A204.1 (cell line): ENCODE data around the gene NXPH3.
"Not testable (repeated sequence)": the region's sequence is repeated elsewhere in the genome, so short reads cannot be mapped to it uniquely, and the experiment has no call there.

ENCODE experiments used
- FAIRE-seq: peaks from 2 replicates; lab custom pipeline; 2012; peaks lifted over from hg19 to GRCh38; lab: Jason Lieb, UNC

The NXPH3 gene

GRCh38 chr17:49575679-49576087 is at the start of gene NXPH3:
TSS of gene NXPH3 (plus strand) at chr17:49575871. CDS start at chr17:49576220, 349 bp downstream.
- no peak for FAIRE-seq

GRCh38 chr17:49527927-49528651 is 47.6 kb upstream of the NXPH3 start:
- no peak for FAIRE-seq

- no peak for FAIRE-seq
These were observed 46.7 kb upstream of the NXPH3 start for GRCh38 chr17:49528966-49529365.

GRCh38 chr17:49530118-49530517 is 45.6 kb upstream of the NXPH3 start:
- no peak for FAIRE-seq

GRCh38 chr17:49543860-49544259 is 31.8 kb upstream of the NXPH3 start:
- no peak for FAIRE-seq

- FAIRE-seq, result no peak
These were observed 30.5 kb upstream of the NXPH3 start for GRCh38 chr17:49545007-49545660.

- FAIRE-seq, result no peak
These were observed 29.7 kb upstream of the NXPH3 start for GRCh38 chr17:49545806-49546545.

- FAIRE-seq, result no peak
These were observed 28.8 kb upstream of the NXPH3 start for GRCh38 chr17:49546546-49547535.

- FAIRE-seq, result no peak
These were observed 28.1 kb upstream of the NXPH3 start for GRCh38 chr17:49547566-49547965.

GRCh38 chr17:49548051-49548505 is 27.6 kb upstream of the NXPH3 start:
- FAIRE-seq, result no peak

- no peak for FAIRE-seq
These were observed 27.0 kb upstream of the NXPH3 start for GRCh38 chr17:49548506-49549310.

GRCh38 chr17:49549311-49549605 is 26.4 kb upstream of the NXPH3 start:
- no peak for FAIRE-seq

- FAIRE-seq, result no peak
These were observed 25.7 kb upstream of the NXPH3 start for GRCh38 chr17:49549691-49550678.

- not testable (repeated sequence) for FAIRE-seq
These were observed 24.9 kb upstream of the NXPH3 start for GRCh38 chr17:49550764-49551163.

- FAIRE-seq, result no peak
These were observed 24.2 kb upstream of the NXPH3 start for GRCh38 chr17:49551221-49552069.

- no peak for FAIRE-seq
These were observed 23.5 kb upstream of the NXPH3 start for GRCh38 chr17:49552070-49552751.

GRCh38 chr17:49553676-49554335 is 21.9 kb upstream of the NXPH3 start:
- FAIRE-seq, result no peak
